H1 (cell line): Measurements from ENCODE around the gene EHD4.

ENCODE experiments used
- CTCF ChIP-seq, 3 experiments: IDR thresholded peaks; 1 replicate in 2 of 3; 2 replicates in 1 of 3; pipeline versions ENCODE4 v1.5.1 to v1.6.1; 2011; ENCODE audit warnings: low read length in 3 of 3, mild to moderate bottlenecking in 3 of 3, inconsistent platforms in 2 of 3, low read depth in 1 of 3, moderate library complexity in 1 of 3; ENCODE audit not compliant: insufficient read depth in 1 of 3; ENCODE audit errors: control extremely low read depth in 1 of 3
- NRF1 ChIP-seq: IDR thresholded peaks from 2 replicates; pipeline ENCODE4 v1.6.1; 2011; ENCODE audit warnings: mild to moderate bottlenecking, low read depth, low read length, improper control_type of control experiment

- TF ChIP-seq NRF1 (no peak), CTCF (IDR thresholded peaks at IDR 0.05; ENCODE audit: control extremely low read depth in 1 of 3, insufficient read depth in 1 of 3, low read depth in 1 of 3, low read length in 3 of 3) (no peak)
These were observed 5.4 kb downstream of the EHD4 start for GRCh38 chr15:41966920-41967465.
